GM19240 (cell line): ENCODE results near the gene PDILT.

Experiments used
- DNase-seq: peaks from one replicate; pipeline ENCODE4 v3.0.0; 2011; ENCODE audit warnings: low spot score; ENCODE audit not compliant: insufficient read length

The PDILT gene

DNA sequence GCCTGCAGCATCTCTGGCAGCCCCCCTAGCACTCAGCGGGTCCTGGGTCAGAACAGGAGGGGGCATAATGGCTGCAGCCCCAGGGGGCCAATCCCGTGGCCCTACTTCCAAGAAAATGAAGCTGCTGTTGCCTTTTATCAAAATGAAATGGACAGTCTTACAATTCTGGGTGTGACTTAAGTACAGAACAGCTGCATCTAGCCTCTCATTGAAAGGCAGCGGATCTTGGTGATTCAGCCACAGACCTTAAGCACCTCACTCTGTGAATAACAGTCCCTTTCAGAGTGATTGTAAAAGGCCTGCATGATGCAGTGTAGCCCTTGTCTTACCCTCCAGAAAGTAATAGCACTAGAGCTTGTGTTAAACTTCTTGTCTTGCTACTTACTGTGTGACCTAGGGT lies 40.5 kb downstream of the PDILT start:
- DNase-seq: no peak

DNA sequence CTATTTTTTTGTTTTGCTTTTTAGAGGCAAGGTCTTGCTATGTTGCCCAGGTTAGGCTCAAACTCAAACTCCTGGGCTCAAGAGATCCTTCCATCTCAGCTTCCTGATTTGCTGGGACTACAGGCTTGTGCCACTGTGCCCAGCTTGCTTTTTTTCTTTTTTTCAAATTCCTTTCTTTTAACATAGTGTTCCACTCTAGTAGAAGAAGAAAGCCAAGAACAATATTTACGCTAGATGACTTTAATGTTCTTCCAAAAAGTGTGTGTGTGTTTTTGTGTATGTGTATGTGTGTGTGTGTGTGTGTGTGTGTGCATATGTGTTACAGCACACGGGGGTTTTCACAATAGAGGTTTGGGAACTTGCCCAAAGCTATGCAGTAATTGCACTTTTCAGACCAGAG lies 41.3 kb downstream of the PDILT start:
- no peak for DNase-seq

DNA sequence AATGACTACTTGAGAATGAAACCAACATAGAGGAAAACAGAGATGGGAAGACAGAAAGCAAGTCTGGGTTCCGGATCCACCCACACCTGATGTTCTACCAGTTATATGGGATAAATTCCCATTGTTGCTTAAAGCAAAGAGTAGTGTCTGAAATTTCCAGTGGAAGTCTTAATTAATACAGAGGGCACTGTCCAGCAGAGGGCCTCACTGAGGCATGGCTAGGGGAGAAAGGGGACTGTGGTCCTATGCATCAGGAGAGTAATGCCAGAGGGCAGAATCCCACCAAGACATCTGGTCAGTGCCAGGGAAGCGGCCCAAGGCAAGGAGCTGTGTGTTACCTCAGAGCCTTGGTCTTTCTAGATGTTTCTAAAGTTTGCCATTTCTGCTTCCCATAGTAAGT lies 44.5 kb downstream of the PDILT start:
- DNase-seq: no peak

DNA sequence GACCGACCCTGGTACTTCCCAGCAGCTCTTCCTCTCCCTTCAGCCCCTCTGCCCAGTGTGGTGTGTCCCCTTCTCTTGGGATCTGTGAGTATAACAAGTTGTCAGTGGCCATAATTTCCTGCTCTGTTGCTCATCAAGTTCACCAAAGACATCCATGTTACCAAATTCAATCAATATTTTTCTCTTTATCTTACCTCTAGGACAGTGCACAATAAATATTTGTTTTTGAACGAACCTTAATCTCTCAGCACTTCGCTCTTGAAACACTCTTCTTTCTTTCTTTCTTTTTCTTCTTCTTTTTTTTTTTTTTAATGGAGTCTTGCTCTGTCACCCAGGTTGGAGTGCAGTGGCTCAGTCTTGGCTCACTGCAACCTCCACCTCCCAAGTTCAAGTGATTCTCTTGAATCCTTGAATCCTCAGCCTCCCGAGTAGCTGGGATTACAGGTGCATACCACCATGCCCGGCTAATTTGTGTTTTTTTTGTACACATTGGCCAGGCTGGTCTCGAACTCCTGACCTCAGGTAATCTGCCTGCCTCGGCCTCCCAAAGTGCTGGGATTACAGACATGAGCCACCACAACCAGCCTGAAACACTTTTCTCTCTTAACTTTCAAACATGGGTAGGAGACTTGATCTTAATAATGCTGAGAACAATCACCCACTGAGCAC lies 49.3 kb downstream of the PDILT start:
- no peak for DNase-seq

DNA sequence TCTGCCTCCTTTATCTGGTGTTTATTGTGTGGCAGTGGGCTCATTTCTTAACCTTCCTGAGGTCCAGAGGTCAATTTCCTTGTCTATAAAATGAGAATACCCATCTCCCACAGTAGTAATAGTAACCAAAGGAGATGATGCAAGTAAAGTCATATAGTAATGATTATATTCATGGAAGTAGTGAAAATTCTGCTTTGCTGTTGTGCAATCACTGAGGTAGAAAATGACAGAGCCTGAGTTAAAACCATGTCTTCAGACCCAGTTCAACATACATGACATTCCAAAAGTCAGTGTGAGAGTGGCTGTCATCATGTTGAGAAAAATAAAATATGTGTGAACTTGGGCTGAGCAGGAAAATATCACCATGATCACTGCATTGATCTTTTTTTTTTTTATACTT lies 51.2 kb downstream of the PDILT start:
- DNase-seq: no peak

DNA sequence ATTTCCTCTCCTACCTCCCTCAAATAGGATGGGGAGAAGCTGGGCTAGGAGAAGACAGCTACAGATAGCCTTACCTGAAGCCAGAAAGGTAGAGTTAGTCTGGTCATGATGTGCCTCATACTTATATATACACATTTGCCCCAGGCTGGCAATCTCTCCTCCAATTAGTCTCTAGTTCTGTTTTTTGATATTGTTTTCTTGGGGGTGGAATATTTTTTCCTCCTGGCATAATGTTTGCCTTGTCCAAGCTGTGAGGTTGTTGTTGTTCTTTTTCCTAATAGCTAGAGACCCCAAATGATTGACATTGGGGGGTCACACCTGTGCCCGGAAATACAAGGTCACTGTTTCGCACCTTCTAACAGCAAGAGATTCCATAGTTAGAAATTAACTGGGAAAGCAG lies 51.9 kb downstream of the PDILT start, which contains the start of gene UMOD:
UMOD (minus strand) TSS at position 101 of the 400 bp plus-strand sequence. CDS start 1,978 bp downstream, outside the sequence.
- no peak for DNase-seq

DNA sequence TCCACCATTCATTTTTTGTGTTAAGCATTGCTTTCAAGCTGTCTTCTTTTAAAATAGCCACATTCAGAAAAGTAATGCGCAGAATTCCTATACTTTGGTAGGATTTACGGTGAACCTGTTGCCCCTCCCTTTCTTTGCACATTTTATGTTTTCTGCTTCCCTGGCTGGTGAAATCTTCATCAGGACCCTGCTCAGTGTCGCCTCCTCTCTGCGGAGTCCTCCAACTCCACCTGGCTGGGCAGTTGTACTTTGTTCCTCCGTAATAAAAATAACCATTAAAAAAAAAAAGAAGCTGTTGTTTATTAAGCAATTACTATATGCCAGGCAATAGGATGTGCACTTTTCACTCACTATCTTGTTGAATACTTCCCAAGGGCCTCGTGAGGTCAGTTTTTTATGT lies 54.9 kb downstream of the PDILT start:
- no peak for DNase-seq

DNA sequence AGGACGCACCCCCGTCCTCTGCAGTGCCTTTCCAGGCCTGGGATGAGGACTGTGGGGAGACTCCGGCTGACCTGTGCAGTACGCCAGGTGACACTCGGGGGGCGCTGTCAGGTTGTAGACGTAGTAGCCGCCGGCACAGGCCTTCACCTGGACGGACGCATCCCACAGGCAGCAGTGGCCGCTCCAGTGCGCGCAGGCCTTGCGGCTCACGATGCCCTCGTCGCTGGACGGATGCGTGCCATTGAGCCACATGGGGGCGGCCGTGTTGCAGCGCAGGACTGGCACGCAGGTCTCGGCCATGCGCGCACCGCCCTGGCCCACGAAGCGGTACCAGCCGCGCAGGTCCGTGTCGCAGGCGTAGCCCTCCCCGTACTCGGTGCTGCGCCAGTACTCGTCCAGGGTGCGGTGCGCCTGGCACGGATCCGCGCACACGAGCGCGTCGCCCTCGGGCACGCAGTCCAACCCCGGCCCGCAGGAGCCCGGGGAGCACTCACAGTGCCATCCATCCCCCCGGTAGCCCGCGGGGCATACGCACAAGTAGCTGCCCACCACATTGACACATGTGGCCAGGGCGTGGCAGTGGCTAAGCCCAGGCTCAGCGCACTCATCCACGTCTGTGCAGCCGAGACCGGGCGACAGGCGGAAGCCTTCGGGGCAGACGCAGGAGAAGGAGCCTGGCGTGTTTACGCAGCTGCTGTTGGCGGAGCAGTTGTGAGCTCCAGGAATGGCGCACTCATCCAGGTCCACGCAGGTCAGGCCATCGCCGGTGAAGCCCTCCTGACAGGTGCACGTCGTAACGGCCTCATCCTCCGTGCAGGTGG lies 56.0 kb downstream of the PDILT start:
- DNase-seq: no peak

DNA sequence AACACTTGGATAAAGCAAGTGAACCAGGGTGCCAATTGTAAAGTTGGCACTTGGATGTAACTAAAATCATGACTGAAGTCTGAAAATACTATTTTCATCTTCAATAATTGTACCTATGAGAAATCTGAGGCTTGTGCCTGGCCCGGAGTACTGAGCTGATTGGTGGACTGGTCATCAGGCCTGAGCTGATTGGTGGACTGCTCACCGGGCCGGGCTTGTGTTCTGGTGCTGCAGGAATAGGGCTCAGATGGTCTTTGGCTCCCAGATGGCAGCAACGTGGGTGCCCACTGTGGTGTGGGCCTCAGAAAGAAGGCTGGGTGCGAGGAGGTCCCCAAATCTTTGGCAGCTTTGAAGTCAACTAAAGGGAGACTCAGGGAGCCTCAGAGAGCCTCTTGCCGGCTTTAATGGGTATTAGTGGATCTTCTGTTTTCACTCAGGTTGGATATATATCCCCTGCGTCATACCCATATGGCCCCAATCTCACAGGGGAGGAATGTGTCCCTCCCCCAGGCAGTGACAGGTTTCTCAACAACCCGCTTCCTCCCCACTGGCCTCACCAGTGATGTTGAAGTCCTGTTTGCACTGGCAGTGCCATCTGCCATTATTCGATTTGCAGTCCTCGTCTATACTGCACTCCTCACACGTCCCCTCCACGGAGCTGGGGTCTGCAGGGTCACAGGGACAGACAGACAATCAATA lies 56.7 kb downstream of the PDILT start:
- no peak for DNase-seq

DNA sequence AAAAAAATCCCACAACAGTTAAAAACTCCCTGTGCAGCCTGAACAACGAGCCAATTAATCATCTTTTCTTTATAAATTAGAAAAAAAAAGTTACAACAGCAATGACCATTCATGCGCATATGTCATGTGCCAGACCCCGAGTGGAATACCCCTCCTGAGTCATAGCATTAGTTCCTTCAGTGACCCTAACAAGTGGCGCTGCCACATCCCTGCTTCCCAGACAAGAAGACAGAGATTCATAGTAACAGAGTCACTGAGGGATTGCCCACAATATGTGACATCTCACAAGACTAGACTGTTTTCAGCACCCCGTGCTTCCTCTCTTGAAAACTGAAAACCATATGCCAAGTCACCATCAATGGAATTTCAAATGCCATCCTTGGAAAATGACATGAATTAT lies 59.9 kb downstream of the PDILT start:
- DNase-seq: no peak

DNA sequence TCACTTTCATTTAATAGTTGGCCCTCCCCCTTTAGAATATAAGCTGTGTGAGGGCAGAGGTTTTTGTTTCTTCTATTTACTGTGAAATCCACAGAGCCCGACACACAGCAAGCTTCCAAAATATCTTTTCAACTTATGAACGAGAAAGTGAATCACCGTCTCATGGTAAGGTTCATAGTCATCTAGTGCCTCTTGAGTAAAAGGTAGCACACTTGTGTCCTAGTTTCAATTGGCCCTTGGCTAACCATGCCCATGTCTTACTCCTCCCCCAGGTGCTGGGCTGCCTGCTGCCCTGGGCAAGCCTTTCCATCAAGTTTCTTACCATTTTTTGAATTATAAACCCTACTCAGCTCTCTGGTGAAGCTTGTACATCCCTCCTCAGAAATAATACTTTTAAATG lies 64.8 kb downstream of the PDILT start:
- no peak for DNase-seq

DNA sequence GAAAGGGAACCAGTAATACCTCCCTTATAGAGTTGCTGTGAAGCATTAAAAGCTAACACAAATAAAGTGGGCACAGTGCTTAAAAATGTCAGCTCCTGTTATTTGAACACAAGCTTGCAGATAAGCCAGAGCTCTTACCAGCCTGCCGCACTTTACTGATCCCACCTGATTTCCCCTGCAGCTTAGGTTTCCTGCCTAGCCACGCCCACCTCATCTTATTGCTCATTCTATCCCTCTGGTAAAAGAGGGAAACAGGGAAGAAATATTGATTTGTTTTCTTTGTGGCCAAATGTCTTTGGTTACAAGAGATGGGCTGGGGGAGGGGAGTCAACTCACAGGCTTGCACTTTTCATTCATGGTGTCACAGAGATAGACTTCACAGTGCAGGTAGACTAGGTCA lies 67.6 kb downstream of the PDILT start:
- no peak for DNase-seq

DNA sequence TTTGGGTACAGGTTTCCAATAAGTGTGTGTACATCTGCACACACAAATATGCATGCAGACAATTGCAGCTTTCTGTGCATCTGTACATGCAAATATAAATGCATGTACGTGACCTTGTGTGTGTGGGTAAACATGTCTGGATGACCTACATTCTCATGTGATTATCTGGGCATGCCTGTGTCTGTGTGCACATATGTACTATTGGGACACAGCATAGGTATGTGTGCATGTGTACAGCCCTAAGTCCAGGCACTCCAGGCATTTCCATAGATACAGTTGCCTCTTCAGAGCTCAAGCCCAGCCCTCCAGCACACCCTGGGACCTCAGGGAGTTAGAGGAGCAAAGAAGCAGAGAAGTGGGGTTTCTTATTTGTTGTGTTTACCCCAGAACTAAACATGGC lies 70.1 kb downstream of the PDILT start:
- no peak for DNase-seq

DNA sequence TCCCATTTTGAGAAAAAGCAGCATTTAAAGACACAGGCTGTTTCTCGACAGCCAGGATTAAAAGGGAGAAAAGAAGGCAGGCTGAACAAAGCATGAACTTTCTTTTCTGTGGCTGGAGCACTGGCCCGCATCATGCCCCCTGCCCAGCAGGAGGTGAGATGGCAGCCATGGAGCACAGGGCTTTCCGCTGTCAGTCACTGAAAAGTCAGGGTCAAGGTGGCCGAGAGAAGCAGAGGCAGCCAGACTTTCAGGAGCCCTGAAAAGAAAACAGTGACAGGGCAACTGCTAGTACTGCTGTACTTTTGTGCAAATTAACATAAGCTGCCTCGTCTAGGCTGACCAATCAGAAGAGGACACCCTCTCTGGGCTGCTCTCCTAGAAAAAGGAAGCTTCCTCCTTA lies 71.4 kb downstream of the PDILT start:
- DNase-seq: no peak

DNA sequence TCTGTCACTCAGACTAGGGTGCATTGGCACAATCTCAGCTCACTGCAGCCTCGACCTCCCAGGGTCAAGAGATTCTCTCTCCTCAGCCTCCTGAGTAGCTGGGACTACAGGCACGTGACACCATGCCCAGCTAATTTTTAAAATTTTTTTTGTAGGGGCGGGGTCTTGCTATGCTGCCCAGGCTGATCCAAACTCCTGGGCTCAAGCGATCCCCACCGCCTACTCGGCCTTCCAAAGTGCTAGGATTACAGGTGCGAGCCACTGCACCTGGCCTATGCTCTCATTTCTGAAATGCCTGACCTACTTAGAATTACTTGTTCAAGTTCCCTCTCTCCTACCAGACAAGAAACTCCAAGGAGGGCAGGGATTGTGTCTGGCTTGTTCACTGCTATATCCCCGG lies 72.1 kb downstream of the PDILT start:
- no peak for DNase-seq

DNA sequence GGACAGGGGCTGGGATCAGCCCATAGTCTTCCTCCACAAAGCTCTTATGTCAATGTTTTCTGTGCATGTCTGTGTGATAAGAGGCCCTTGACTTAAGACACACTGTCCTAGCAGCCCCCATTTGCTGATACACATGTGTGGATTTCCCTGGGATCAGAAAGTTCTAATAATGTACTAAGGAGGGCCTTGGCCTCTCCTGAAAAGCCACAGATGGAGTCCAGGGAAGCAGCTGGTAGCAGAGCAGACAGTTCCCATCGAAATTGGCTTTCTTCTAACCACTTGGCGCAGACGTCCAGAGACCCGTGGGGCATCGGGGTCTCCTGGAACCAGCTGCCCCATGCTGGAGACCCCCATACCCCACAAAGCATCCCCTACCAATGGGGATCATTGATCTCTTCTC lies 72.9 kb downstream of the PDILT start:
- DNase-seq: no peak

DNA sequence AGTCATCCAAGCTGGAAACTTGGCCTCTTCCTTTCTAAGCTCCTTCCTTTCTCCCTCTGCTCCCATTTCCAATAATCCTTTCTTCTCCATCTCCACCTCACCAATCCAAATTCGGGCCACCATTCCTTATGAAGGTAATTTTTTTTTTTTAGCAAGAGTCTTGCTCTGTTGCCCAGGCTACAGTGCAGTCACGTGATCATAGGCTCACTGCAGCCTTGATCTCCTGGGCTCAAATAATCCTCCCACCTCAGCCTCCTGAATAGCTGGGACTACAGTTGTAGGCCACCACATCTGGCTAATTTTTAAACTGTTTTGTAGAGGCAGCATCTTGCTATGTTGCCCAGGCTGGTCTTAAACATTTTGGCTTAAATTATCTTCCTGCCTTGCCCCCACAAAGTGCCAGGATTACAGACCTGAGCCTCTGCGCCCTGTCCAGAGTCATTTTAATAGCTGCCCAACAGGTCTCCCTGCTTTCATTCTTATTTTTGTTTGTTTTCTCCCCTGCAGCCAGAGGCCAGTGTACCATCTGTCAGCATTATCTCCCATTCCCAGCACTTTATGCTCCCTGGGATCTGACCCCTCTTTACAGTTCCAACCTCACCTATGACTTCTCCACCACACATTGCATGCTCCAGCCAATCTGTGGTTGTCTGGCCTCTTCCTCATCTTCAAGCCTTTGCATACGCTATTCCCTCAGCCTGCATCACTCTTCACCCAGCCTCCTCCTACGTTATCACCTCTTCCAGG lies 75.0 kb downstream of the PDILT start:
- no peak for DNase-seq

DNA sequence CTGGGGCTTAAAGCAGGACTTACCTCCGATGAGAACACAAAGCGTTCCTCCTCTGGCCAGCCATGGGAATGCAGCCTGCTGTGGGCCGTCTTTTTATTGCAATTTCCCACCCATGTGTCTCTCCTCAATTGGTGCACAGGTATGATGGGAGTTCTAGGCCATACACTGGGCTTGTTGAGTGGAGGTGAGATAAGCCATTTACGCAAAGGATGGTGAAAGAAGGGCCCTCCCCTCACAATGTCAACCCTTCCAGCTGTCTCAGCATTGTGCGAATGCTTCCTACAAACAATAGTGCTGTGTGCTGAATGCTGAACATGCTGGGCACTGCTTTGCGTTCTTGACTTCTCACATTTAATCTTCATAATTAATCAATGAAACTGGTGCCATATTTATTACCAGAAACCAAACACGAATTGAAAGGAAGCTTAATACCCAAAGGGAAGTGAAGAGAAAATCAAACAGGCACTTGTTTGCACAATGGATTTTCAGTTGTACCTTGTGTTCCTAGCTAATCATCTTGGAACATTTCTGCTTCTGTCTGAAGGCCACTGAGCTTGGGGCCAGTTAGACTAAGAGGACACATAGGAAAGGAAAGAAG lies 77.0 kb downstream of the PDILT start, which contains the start of gene GP2:
GP2 (minus strand) TSS at position 70 of the 598 bp plus-strand sequence. CDS start 1,082 bp downstream, outside the sequence.
- DNase-seq: no peak

DNA sequence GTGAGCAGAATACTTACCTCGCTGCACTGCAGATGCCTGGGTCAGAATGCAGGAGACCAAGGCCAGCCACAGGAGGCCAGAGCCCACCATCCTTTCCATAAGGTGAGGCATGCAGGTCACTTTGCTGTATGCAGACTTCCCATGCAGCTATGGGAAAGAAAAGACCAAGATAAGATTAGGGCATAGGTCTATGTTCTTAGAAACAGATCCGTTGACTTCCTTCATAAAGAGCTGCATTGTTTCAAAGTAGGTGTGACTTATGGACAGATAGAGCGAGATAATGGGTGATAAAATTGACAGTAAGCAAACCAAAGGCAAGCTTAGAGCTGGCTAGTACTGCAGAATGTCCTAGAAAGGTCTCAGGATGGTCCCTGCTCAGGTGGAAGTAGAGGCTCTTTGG lies 78.2 kb downstream of the PDILT start:
- DNase-seq: no peak

DNA sequence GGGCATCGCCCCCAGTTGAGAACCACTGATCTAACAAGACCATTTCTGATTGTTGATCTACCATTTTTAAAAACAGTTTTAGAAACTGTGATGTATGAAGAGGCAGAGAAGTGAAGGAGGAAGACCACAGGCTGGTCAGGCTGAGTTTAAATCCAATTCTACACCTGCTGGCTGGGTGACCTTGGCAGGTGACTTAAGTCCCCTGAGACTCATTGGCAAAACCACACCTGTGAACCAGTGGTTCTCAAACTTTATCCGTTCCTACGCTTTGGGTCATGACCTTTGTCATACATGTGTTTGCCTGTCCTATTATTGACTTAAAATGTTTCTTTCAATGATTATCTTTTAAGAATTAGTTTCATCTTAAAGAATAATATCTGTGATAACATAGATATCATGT lies 79.5 kb downstream of the PDILT start:
- DNase-seq: no peak

DNA sequence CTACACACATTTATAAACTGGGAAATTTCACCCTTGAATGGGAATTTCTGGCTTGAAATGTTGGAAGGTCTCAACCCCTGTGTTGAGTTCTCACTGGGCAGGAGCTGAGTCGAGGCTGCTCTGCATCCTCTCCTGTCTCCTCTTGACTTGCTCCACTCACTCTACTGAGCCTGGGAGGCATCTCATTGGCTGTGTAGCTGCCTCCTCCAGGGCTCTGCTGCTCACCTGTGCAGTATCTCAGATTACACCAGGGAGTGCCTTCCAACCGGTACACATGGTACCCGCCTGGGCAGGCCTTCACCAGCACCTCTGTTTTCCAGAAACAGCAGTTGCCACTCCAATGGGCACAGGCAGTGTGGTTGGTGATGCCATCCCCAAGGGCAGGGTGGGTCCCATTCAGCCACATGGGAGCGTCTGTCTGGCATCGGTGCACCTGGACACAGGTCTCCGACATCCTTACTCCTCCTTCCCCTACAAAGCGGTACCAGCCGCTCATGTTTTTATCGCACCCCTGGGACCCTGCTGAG lies 80.9 kb downstream of the PDILT start:
- no peak for DNase-seq
